Activated CD8-positive, alpha-beta T cell treated with anti-CD3 and anti-CD28 coated beads for 36 hours (primary cell): ENCODE measurements around the gene CDC42EP2. TPM values are rescaled to one million over a fixed set of nuclear protein-coding genes. Genes with fewer than 3 reads are reported as not detected.

Experiments
- ATAC-seq: fragments of 200-7000 bp; cut with Tn5 transposase; one replicate; pipeline ENCODE4 v1.10.0; 2021; ENCODE audit warnings: mild to moderate bottlenecking, moderate library complexity
- CTCF ChIA-PET: fragments of 350-600 bp; sonication (Branson Sonifier 250); formaldehyde crosslinking; loops from one replicate; lab custom pipeline; 2021; ENCODE audit warnings: antibody characterized with exemption; lab: Charles Lee
- POLR2A ChIA-PET: fragments of 350-600 bp; sonication (Branson Sonifier 250); formaldehyde crosslinking; loops from one replicate; lab custom pipeline; 2021; ENCODE audit warnings: antibody characterized with exemption; lab: Charles Lee
- DNase-seq: peaks from one replicate; pipeline ENCODE4 v3.0.0-alpha.2; 2020
- H3K27ac Mint-ChIP-seq: one replicate; pipeline ENCODE4 v1.8.0; 2021; ENCODE audit warnings: mild to moderate bottlenecking, mixed read lengths
- H3K27me3 Mint-ChIP-seq: one replicate; pipeline ENCODE4 v1.8.0; 2021; ENCODE audit warnings: mixed read lengths
- H3K36me3 Mint-ChIP-seq: one replicate; pipeline ENCODE4 v1.8.0; 2021; ENCODE audit warnings: low read depth, mixed read lengths
- H3K4me1 Mint-ChIP-seq: one replicate; pipeline ENCODE4 v1.8.0; 2021; ENCODE audit warnings: low read depth, mixed read lengths
- H3K4me3 Mint-ChIP-seq: one replicate; pipeline ENCODE4 v1.8.0; 2021; ENCODE audit warnings: mild to moderate bottlenecking, moderate library complexity, mixed read lengths
- H3K9me3 Mint-ChIP-seq: one replicate; pipeline ENCODE4 v1.8.0; 2021; ENCODE audit warnings: mixed read lengths
- intact Hi-C: fragments of 100-400 bp; cut with micrococcal nuclease; formaldehyde crosslinking; loops from one replicate; pipeline ENCODE4 v1.10.0; 2022
- total RNA-seq, 2 experiments: library from RNA; stranded (reverse); gene quantifications; one replicate each; pipeline ENCODE4 v1.2.3, GENCODE V29; 2021
- TF ChIP-seq, protein P1 (sequence below): fragments of 200-600 bp; IDR thresholded peaks from one replicate; pipeline ENCODE4 v1.8.0; 2022; ENCODE audit warnings: antibody characterized with exemption, mild to moderate bottlenecking

Gene CDC42EP2
- total RNA-seq, 2 experiments from 2014 or later: 1.2 TPM; not detected in 1

DNA sequence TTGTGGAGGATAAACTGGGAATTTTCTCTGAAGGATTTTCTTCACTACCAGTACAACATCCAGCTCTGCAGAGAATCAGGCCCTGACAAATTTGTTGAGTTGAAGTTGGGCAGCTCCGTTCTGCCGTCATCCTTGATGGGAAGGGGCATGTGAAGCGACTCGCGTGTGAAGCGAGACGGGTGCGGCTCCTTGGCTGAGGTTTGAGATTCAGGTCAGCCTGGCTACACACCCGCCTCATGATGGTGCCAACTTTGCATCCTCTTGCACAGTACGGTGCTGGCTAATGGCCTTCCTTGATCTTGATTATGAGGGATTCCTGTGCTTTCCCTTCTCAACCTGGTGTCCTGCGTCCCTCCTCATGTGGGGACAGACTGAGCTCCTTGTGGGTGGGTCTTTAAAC is 19.7 kb upstream of the CDC42EP2 start:
- H3K9me3 Mint-ChIP-seq: no peaks in the 10 kb centered on the region
- intact Hi-C loops: no loop called here
- no peak overlapping the region for H3K4me3 Mint-ChIP-seq
- no peaks in the 10 kb centered on the region for H3K4me1 Mint-ChIP-seq
- no peaks in the 10 kb centered on the region for H3K27me3 Mint-ChIP-seq
- CTCF ChIA-PET: interaction anchor here (1.7 to 9.4 kb wide), 4 partner anchors 20 to 44 kb away, joined by 4 to 65 read pairs (median 9); partner anchors contain the start of gene CDC42EP2
- H3K27ac Mint-ChIP-seq: no peak overlapping the region
- DNase-seq: no peak
- TF ChIP-seq, protein P1, sequence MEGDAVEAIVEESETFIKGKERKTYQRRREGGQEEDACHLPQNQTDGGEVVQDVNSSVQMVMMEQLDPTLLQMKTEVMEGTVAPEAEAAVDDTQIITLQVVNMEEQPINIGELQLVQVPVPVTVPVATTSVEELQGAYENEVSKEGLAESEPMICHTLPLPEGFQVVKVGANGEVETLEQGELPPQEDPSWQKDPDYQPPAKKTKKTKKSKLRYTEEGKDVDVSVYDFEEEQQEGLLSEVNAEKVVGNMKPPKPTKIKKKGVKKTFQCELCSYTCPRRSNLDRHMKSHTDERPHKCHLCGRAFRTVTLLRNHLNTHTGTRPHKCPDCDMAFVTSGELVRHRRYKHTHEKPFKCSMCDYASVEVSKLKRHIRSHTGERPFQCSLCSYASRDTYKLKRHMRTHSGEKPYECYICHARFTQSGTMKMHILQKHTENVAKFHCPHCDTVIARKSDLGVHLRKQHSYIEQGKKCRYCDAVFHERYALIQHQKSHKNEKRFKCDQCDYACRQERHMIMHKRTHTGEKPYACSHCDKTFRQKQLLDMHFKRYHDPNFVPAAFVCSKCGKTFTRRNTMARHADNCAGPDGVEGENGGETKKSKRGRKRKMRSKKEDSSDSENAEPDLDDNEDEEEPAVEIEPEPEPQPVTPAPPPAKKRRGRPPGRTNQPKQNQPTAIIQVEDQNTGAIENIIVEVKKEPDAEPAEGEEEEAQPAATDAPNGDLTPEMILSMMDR: no peak
- peaks cover 46% of the 10 kb centered on the region for H3K36me3 Mint-ChIP-seq
- no peak for ATAC-seq
- POLR2A ChIA-PET: interaction anchor here (0.8 to 1.6 kb wide), 2 partner anchors 20 to 160 kb away, joined by 3 to 6 read pairs; no protein-coding TSS in a partner anchor

DNA sequence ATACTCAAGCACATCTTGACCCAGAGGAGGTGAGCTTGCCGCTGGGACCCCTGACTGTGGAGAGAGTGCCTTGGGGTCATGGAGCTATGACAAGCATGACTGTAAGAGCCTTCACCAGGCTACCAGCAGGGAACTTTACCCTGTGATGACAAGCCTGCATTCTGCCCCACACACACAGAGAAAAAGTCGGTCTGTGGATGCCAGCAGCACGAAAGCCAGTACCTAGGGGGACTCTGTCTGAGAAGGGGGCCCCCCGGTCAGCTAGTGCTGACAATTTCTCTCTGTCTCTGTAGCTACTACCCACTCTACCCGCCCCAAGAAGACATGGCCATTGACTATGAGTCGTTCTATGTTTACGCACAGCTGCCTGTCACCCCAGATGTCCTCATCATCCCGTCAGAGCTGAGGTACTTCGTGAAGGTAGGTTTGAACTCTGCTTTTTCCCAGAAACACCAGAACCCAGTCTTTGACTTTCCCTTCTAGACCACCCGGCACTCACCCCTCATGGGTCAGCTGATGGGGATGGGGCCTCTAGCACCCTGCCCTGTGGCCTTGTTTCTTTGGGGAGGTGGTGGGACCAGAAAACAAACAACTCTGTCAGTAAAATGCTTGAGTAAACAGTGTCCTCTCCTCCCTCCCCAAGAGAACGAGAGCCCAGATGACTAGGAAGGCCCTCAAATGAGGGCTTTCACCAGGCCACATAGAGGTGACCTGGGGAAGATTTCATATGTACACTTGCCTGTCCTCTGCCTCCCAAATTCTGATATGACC is 18.9 kb upstream of the CDC42EP2 start:
- intact Hi-C loops: no loop called here

DNA sequence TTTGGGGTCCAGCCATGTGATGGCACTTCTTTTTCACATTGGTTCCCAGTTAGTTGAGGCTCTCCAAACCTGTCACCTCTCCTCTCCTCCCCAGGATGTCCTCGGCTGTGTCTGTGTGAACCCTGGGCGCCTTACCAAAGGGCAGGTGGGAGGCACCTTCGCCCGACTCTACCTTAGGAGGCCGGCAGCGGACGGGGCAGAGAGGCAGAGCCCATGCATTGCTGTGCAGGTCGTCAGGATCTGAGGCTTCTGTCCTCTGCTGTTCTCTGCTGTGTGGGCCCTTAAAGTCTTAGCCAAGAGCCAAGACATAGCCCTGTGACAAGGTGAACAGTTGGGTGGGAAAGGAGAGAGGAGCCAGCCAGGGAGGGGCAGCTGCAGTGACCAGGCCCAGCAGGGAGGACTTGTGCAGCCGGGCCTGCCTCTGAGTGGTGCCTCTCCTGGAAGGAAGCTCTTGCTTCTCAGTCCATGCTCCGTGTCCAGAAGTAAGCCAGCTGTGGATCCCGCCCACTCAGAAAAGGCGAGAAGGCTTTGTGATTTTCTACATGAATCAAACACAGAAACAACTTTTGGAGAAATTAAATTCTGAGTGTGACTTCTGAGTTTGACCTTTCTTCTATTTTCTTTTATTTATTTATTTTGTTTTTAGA is 17.5 kb upstream of the CDC42EP2 start:
- Mint-ChIP-seq H3K9me3 (no peaks in the 10 kb centered on the region), H3K4me3 (no peak overlapping the region), H3K27ac (no peak overlapping the region), H3K36me3 (peaks cover 29% of the 10 kb centered on the region), H3K4me1 (no peaks in the 10 kb centered on the region), H3K27me3 (no peaks in the 10 kb centered on the region)
- CTCF ChIA-PET: interaction anchor here (1.3 to 9.4 kb wide), 4 partner anchors 17 to 47 kb away, joined by 3 to 65 read pairs (median 8); partner anchors contain the start of gene CDC42EP2
- TF ChIP-seq, protein P1: no peak
- DNase-seq: no peak
- no peak for ATAC-seq
- intact Hi-C loops: no loop called here
- POLR2A ChIA-PET: interaction anchor here (1.2 to 1.4 kb wide), 4 partner anchors 10 to 17 kb away, joined by 3 read pairs; no protein-coding TSS in a partner anchor

More for the DNA sequence above, 18.9 kb upstream of the CDC42EP2 start:
- ATAC-seq (no peak), DNase-seq (no peak)
- no peaks in the 10 kb centered on the region for H3K4me1 Mint-ChIP-seq
- peaks cover 40% of the 10 kb centered on the region for H3K36me3 Mint-ChIP-seq
- no peaks in the 10 kb centered on the region for H3K9me3 Mint-ChIP-seq
- CTCF ChIA-PET: interaction anchor here (1.7 to 9.4 kb wide), 4 partner anchors 20 to 45 kb away, joined by 4 to 65 read pairs (median 9); partner anchors contain the start of gene CDC42EP2
- H3K4me3 Mint-ChIP-seq: no peak overlapping the region
- POLR2A ChIA-PET: interaction anchor here (0.5 to 1.4 kb wide), 4 partner anchors 15 to 160 kb away, joined by 3 to 4 read pairs (median 3); no protein-coding TSS in a partner anchor
- TF ChIP-seq, protein P1: no peak
- H3K27ac Mint-ChIP-seq: no peak overlapping the region
- no peaks in the 10 kb centered on the region for H3K27me3 Mint-ChIP-seq

DNA sequence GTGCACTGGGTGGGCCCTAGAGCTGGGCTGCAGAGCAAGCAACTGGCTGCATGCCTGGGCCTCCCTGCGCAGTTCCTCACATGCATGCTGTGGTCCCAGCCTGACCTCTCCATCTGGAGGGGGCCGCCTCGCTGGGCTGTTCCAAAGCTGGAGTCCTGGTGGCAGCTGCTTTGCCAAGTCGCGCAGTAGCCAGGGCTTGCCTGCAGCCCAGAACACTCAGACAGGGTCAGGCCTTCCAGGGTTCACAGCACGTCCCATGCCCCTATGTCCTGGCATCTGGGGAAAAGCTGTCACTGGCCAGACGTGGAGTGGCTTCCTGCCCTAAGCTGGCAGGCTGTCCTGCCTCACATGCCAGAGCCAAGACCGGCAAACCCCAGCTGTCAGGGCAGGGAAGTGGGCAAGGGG is 16.5 kb upstream of the CDC42EP2 start:
- Mint-ChIP-seq H3K27me3 (no peaks in the 10 kb centered on the region), H3K27ac (no peak overlapping the region), H3K36me3 (peaks cover 29% of the 10 kb centered on the region), H3K4me3 (no peak overlapping the region), H3K9me3 (no peaks in the 10 kb centered on the region), H3K4me1 (no peaks in the 10 kb centered on the region)
- intact Hi-C loops: no loop called here
- CTCF ChIA-PET: interaction anchor here (1.3 to 3.6 kb wide), 2 partner anchors 18 to 31 kb away, joined by 3 to 13 read pairs; no protein-coding TSS in a partner anchor
- no peak for DNase-seq
- TF ChIP-seq, protein P1: no peak
- POLR2A ChIA-PET: interaction anchor here (1.4 to 1.9 kb wide), 2 partner anchors 9 kb away, joined by 3 to 11 read pairs; no protein-coding TSS in a partner anchor
- ATAC-seq: no peak
